ENCODE results near the gene ETFB.
"Not testable (repeated sequence)": the region's sequence is repeated elsewhere in the genome, so short reads cannot be mapped to it uniquely, and the experiment has no call there.

ETFB gene

DNA sequence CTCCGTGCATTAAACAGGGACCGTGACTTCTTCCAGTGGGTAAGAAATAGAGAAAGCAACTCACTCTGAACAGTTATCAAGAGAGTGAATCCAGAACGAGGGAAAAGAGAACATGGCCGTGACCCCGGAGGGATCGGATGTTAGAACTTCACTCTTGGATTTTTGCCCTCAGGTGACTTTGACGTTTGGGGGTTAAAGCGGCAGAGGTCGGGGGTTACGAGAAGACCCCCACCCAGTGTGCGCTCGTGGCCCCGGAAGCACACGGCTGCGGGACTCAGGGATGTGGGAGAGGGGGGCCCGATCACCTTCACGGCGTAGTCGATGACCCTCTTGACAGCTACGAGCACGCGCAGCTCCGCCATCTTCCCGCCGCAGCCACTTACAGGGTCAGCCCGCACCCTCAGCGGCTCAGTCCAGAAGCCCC is at the start of gene ETFB:
TSS of gene ETFB (minus strand) at position 424 of the 424 bp plus-strand sequence. CDS start at position 362, 62 bp downstream.
- Histone ChIP-seq H3K9me3 (ENCODE audit: control insufficient read depth, insufficient read depth, low read length) (no peaks in the 10 kb centered on the region), H3K36me3 (ENCODE audit: control insufficient read depth, insufficient read depth, low read length) (no peaks in the 10 kb centered on the region), H3K4me1 (ENCODE audit: control insufficient read depth, insufficient read depth, low read length) (peaks cover 21% of the 10 kb centered on the region), H3K27me3 (ENCODE audit: control insufficient read depth, insufficient read depth, low read length) (no peaks in the 10 kb centered on the region), H3K9ac (ENCODE audit: low read depth, low read length) (peak within 1 kb of the TSS; percentile 71), H3K4me3 (ENCODE audit: low read depth, low read length) (peak within 1 kb of the TSS; percentile 98), H3K27ac (ENCODE audit: low read depth, low read length) (peak within 1 kb of the TSS; percentile 89)

GRCh38 chr19:51415187-51415586 is 49.0 kb upstream of the ETFB start:
- Histone ChIP-seq H3K27me3 (ENCODE audit: control insufficient read depth, insufficient read depth, low read length) (no peaks in the 10 kb centered on the region), H3K4me3 (ENCODE audit: low read depth, low read length) (no peak overlapping the region), H3K36me3 (ENCODE audit: control insufficient read depth, insufficient read depth, low read length) (0 out of 2 replicates have a peak, but pooled peaks cover 3% of the 10 kb centered on the region), H3K9ac (ENCODE audit: low read depth, low read length) (no peak overlapping the region), H3K4me1 (ENCODE audit: control insufficient read depth, insufficient read depth, low read length) (no peaks in the 10 kb centered on the region), H3K9me3 (ENCODE audit: control insufficient read depth, insufficient read depth, low read length) (no peaks in the 10 kb centered on the region), H3K27ac (ENCODE audit: low read depth, low read length) (no peak overlapping the region)

DNA sequence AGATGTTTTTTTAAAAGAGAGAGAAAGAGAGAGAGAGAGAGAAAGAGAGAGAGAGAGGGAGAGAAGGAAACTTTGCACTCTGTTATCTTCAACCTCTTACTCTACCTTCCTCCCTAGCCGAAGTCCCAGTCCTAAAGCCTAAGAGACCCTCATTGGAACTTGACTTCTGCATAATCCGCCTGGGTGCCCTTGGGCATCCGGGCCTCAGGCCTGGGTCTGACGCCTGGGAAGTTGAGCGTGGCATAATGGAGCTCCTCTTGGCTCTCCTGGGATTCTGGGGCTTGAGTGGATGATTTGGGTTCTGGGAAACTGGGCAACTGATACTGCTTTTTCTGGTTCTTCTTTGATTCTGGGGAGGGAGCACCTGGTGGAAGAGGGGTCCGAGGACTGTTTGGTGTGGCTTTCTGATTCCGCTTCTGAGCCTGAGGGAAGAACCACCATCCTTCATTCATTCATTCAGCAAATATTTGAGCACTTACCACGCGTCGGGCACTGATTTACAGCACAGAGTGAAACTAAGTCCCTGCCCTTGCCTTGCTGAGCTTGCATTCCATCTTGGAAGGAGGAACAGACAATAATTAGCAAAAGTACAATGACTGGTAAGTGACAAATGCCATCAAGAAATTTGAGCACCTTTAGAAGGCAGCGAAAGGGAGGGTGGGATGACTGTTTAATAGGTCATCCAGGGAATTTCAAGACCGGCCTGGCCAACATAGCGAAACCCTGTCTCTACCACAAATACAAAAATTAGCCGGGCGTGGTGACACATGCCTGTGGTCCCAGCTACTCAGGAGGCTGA is 45.0 kb upstream of the ETFB start:
- H3K27ac ChIP-seq (ENCODE audit: low read depth, low read length), result no peak overlapping the region
- peaks cover 6% of the 10 kb centered on the region; the same call in 1 of the 2 replicates for H3K36me3 ChIP-seq (ENCODE audit: control insufficient read depth, insufficient read depth, low read length)
- no peaks in the 10 kb centered on the region for H3K9me3 ChIP-seq (ENCODE audit: control insufficient read depth, insufficient read depth, low read length)
- H3K4me3 ChIP-seq (ENCODE audit: low read depth, low read length), result no peak overlapping the region
- H3K27me3 ChIP-seq (ENCODE audit: control insufficient read depth, insufficient read depth, low read length), result no peaks in the 10 kb centered on the region
- no peak overlapping the region for H3K9ac ChIP-seq (ENCODE audit: low read depth, low read length)
- H3K4me1 ChIP-seq (ENCODE audit: control insufficient read depth, insufficient read depth, low read length), result peaks cover 10% of the 10 kb centered on the region

DNA sequence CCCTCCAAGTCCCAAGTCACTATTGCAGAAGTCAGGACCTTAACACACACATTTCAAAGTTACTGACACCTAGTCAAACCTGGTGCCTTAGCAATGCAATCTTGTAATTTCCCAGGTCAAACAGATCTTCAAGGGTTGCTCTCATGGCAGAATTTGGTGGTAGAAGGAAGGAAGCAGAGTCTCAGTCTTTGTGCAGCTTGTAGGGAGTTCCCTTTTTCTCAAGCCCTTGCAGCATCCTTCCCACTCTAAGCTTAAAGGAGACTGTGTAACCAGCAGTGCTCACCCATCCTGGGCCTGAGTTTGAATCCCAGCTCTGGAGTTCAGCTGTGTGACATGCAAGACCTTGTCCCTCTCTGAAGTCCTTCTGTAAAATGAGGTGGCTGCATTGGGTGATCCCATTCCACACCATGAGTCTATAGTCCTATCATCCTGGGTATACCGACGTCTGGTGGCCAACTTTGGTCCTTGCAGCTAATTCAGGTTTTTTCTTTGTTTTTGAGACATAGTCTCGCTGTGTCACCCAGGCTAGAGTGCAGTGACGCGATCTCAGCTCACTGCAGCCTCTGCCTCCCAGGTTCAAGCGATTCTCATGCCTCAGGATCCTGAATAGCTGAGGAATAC is 41.4 kb upstream of the ETFB start:
- no peak overlapping the region for H3K4me3 ChIP-seq (ENCODE audit: low read depth, low read length)
- peaks cover 10% of the 10 kb centered on the region for H3K4me1 ChIP-seq (ENCODE audit: control insufficient read depth, insufficient read depth, low read length)
- peaks cover 14% of the 10 kb centered on the region for H3K9me3 ChIP-seq (ENCODE audit: control insufficient read depth, insufficient read depth, low read length)
- H3K27me3 ChIP-seq (ENCODE audit: control insufficient read depth, insufficient read depth, low read length), result no peaks in the 10 kb centered on the region
- H3K36me3 ChIP-seq (ENCODE audit: control insufficient read depth, insufficient read depth, low read length), result peaks cover 10% of the 10 kb centered on the region
- no peak overlapping the region for H3K9ac ChIP-seq (ENCODE audit: low read depth, low read length)
- H3K27ac ChIP-seq (ENCODE audit: low read depth, low read length), result peak overlapping the region; percentile 65

DNA sequence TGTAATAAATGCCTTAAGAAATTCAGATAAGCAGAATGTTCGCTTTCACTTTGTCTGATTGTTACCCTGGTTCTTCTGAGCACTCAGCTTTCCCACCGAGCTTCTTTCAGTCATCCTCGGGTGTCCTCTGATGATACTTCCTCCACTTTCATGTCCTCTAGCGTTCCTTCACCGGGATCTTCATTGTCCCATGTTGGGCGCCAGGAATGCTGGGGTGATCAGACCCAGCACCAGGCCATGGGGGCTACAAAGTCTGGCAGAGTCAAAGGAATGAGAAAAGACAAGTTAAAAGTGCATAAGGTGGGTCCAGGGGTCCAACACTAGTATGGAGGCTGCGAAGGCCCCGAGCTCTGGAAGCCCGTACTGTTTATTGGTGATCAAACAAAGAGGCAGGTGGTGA is 35.9 kb upstream of the ETFB start:
- Histone ChIP-seq H3K36me3 (ENCODE audit: control insufficient read depth, insufficient read depth, low read length) (peaks cover 10% of the 10 kb centered on the region), H3K9ac (ENCODE audit: low read depth, low read length) (no peak overlapping the region), H3K27me3 (ENCODE audit: control insufficient read depth, insufficient read depth, low read length) (no peaks in the 10 kb centered on the region), H3K27ac (ENCODE audit: low read depth, low read length) (no peak overlapping the region), H3K4me1 (ENCODE audit: control insufficient read depth, insufficient read depth, low read length) (no peaks in the 10 kb centered on the region), H3K4me3 (ENCODE audit: low read depth, low read length) (no peak overlapping the region), H3K9me3 (ENCODE audit: control insufficient read depth, insufficient read depth, low read length) (peaks cover 29% of the 10 kb centered on the region)

DNA sequence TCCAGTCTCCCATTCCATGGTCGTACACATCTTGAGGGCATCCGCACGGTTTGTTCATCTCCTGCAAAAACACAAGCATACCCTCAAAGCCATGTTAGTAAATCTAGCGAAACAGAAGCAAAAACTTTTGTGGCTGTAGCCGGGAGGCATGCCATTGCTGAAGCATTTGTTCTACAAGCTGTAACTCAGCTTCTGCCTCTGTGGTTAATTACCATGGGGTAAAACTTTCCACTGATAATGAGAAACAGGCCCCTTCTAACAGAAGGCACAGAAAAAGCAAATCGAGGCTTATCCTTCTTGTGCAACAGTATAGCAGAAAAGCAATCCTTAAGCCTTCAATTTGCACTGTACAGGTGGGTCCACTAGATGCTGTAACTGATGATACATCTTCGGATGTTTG is 33.7 kb upstream of the ETFB start:
- not testable (repeated sequence) for H3K36me3 ChIP-seq (ENCODE audit: control insufficient read depth, insufficient read depth, low read length); H3K9ac ChIP-seq (ENCODE audit: low read depth, low read length); H3K27me3 ChIP-seq (ENCODE audit: control insufficient read depth, insufficient read depth, low read length); H3K4me3 ChIP-seq (ENCODE audit: low read depth, low read length); H3K27ac ChIP-seq (ENCODE audit: low read depth, low read length); H3K4me1 ChIP-seq (ENCODE audit: control insufficient read depth, insufficient read depth, low read length)
- peaks cover 25% of the 10 kb centered on the region for H3K9me3 ChIP-seq (ENCODE audit: control insufficient read depth, insufficient read depth, low read length)

DNA sequence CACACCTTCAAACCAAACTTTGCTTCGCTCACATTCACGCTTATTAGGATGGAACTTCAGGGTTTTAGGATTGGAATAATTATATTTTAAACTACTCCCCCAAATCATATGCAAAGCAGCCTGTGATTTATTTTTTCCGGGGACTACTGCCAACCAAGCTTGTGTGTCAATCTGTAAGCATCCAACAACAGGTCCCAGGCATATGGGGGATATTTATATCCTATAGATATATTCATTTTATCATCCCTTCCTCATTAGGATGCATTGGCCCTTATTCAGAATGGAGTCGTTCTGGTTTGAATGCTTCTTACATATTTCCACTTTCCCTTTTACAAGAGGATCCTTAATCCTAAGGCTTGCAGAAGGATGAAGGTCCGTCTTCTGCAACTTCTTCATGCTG is 33.0 kb upstream of the ETFB start:
- H3K36me3 ChIP-seq (ENCODE audit: control insufficient read depth, insufficient read depth, low read length), result peaks cover 5% of the 10 kb centered on the region
- no peaks in the 10 kb centered on the region for H3K4me1 ChIP-seq (ENCODE audit: control insufficient read depth, insufficient read depth, low read length)
- H3K27me3 ChIP-seq (ENCODE audit: control insufficient read depth, insufficient read depth, low read length), result no peaks in the 10 kb centered on the region
- peaks cover 25% of the 10 kb centered on the region for H3K9me3 ChIP-seq (ENCODE audit: control insufficient read depth, insufficient read depth, low read length)
- no peak overlapping the region for H3K9ac ChIP-seq (ENCODE audit: low read depth, low read length)
- H3K27ac ChIP-seq (ENCODE audit: low read depth, low read length), result no peak overlapping the region
- no peak overlapping the region for H3K4me3 ChIP-seq (ENCODE audit: low read depth, low read length)

- H3K4me1 ChIP-seq (ENCODE audit: control insufficient read depth, insufficient read depth, low read length), result no peaks in the 10 kb centered on the region
- no peaks in the 10 kb centered on the region for H3K27me3 ChIP-seq (ENCODE audit: control insufficient read depth, insufficient read depth, low read length)
- H3K9ac ChIP-seq (ENCODE audit: low read depth, low read length), result no peak overlapping the region
- peaks cover 19% of the 10 kb centered on the region for H3K9me3 ChIP-seq (ENCODE audit: control insufficient read depth, insufficient read depth, low read length)
- no peak overlapping the region for H3K4me3 ChIP-seq (ENCODE audit: low read depth, low read length)
- H3K27ac ChIP-seq (ENCODE audit: low read depth, low read length), result no peak overlapping the region
- H3K36me3 ChIP-seq (ENCODE audit: control insufficient read depth, insufficient read depth, low read length), result peaks cover 2% of the 10 kb centered on the region
These were observed 32.0 kb upstream of the ETFB start for GRCh38 chr19:51398096-51398704.

- H3K4me3 ChIP-seq (ENCODE audit: low read depth, low read length); H3K4me1 ChIP-seq (ENCODE audit: control insufficient read depth, insufficient read depth, low read length); H3K27ac ChIP-seq (ENCODE audit: low read depth, low read length): not testable (repeated sequence)
These were observed 31.3 kb upstream of the ETFB start for GRCh38 chr19:51397453-51397852.

DNA sequence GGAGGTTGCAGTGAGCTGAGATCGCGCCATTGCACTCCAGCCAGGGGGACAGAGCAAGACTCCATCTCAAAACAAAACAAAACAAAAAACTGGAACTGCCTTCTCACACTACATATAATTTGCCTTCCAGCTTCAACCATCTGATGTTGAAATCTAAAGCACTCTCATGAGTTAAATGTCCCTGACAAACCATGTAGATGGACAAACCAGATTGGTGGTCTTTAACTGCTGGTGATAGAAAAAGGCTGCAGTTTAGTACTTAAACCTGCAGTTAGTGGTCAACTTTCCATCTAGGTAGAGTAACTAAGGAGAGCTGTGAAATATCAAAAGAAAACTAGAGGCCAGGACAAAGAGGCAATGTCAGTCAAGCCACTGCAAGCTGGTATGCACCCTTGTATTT is 30.0 kb upstream of the ETFB start:
- H3K27ac ChIP-seq (ENCODE audit: low read depth, low read length), result no peak overlapping the region
- no peaks in the 10 kb centered on the region for H3K27me3 ChIP-seq (ENCODE audit: control insufficient read depth, insufficient read depth, low read length)
- H3K9me3 ChIP-seq (ENCODE audit: control insufficient read depth, insufficient read depth, low read length), result 0 out of 2 replicates have a peak, but pooled peaks cover 3% of the 10 kb centered on the region
- H3K36me3 ChIP-seq (ENCODE audit: control insufficient read depth, insufficient read depth, low read length), result no peaks in the 10 kb centered on the region
- H3K4me3 ChIP-seq (ENCODE audit: low read depth, low read length), result no peak overlapping the region
- H3K9ac ChIP-seq (ENCODE audit: low read depth, low read length), result no peak overlapping the region
- H3K4me1 ChIP-seq (ENCODE audit: control insufficient read depth, insufficient read depth, low read length), result no peaks in the 10 kb centered on the region

More at GRCh38 chr19:51397453-51397852, 31.3 kb upstream of the ETFB start:
- H3K27me3 ChIP-seq (ENCODE audit: control insufficient read depth, insufficient read depth, low read length); H3K9ac ChIP-seq (ENCODE audit: low read depth, low read length); H3K36me3 ChIP-seq (ENCODE audit: control insufficient read depth, insufficient read depth, low read length): not testable (repeated sequence)
- H3K9me3 ChIP-seq (ENCODE audit: control insufficient read depth, insufficient read depth, low read length), result peaks cover 13% of the 10 kb centered on the region
